K562 (cell line): ENCODE data around the gene BTBD10. TPM values are rescaled to one million over a fixed set of nuclear protein-coding genes. Genes with fewer than 3 reads are reported as not detected.

Experiments
- ATAC-seq: fragments of 200-7000 bp; cut with Tn5 transposase; 3 replicates; pipeline ENCODE4 v1.9.1; 2020; ENCODE audit warnings: moderate library complexity
- BruUV-seq: library from RNA; stranded (reverse); fragments of 400-500 nt; replicated peaks from 2 replicates; lab custom pipeline; 2021; lab: Mats Ljungman, UMichigan
- CTCF ChIA-PET: fragments of 300-600 bp; formaldehyde crosslinking; extraction: SDS; loops from one replicate; lab custom pipeline; 2021; ENCODE audit warnings: low intra/inter-chr PET ratio; lab: Yijun Ruan, JAX
- POLR2A ChIA-PET: fragments of 300-600, 350-650 bp; sonication (Branson Sonifier 250); formaldehyde crosslinking; extraction: SDS; loops from one replicate; lab custom pipeline; 2021; ENCODE audit warnings: antibody characterized with exemption, inconsistent platforms; lab: Yijun Ruan, JAX
- DNase-seq, 4 experiments: peaks; one replicate each; pipeline versions ENCODE4 v3.0.0 to v3.0.0-alpha.2; 2011 to 2018; ENCODE audit warnings: low spot score in 3 of 4, mixed read lengths in 3 of 4; ENCODE audit errors: extremely low read depth in 1 of 4
- FAIRE-seq: peaks from 2 replicates; lab custom pipeline; 2011; peaks lifted over from hg19 to GRCh38; lab: Jason Lieb, UNC
- H2AFZ ChIP-seq: 2 replicates; pipeline ENCODE4 v1.6.0; 2011; ENCODE audit warnings: low read depth, low read length, control low read depth, inconsistent platforms
- H3K27ac ChIP-seq: fragments of 200-600 bp; 3 replicates; pipeline ENCODE4 v1.8.0; 2011; ENCODE audit warnings: low read depth, mild to moderate bottlenecking, control low read depth, inconsistent platforms, low read length, moderate library complexity, mixed read lengths; ENCODE audit errors: extremely low read depth
- H3K27me3 ChIP-seq, 2 experiments: fragments of 300-600 bp in 1 of 2; 2 replicates in 1 of 2; 3 replicates in 1 of 2; pipeline versions ENCODE4 v1.6.0 to v1.8.0; 2011; ENCODE audit warnings: inconsistent platforms in 2 of 2, low read length in 2 of 2, mild to moderate bottlenecking in 1 of 2, mixed read lengths in 1 of 2, moderate library complexity in 1 of 2; ENCODE audit not compliant: control insufficient read depth in 2 of 2, insufficient read depth in 2 of 2
- H3K36me3 ChIP-seq: fragments of 300-600 bp; 3 replicates; pipeline ENCODE4 v1.8.0; 2011; ENCODE audit warnings: mild to moderate bottlenecking, low read length, inconsistent platforms; ENCODE audit not compliant: control insufficient read depth, insufficient read depth
- H3K4me1 ChIP-seq, 2 experiments: fragments of 200-600 bp in 1 of 2; replicated peaks in 1 of 2; 2 replicates in 1 of 2; 3 replicates in 1 of 2; pipeline versions ENCODE4 v1.5.1 to v1.8.0; 2011; ENCODE audit warnings: inconsistent platforms in 2 of 2, low read length in 2 of 2, mild to moderate bottlenecking in 1 of 2, mixed read lengths in 1 of 2, moderate library complexity in 1 of 2; ENCODE audit not compliant: control insufficient read depth in 2 of 2, insufficient read depth in 2 of 2
- H3K4me2 ChIP-seq: 2 replicates; pipeline ENCODE4 v1.6.1; 2011; ENCODE audit warnings: low read length, control low read depth, inconsistent platforms, mixed read lengths; ENCODE audit not compliant: insufficient read depth
- H3K4me3 ChIP-seq: fragments of 200-600 bp; sonication (generic), shearing (Covaris generic); 2 replicates; pipeline ENCODE4 v1.5.1; 2016; ENCODE audit warnings: control low read depth, inconsistent platforms
- H3K79me2 ChIP-seq: fragments of 200-600 bp; 3 replicates; pipeline ENCODE4 v1.8.0; 2011; ENCODE audit warnings: low read length, inconsistent platforms; ENCODE audit not compliant: control insufficient read depth, insufficient read depth
- H3K9ac ChIP-seq, 2 experiments: 2 replicates each; pipeline versions ENCODE4 v1.6.0 to v1.6.1; 2011; ENCODE audit warnings: low read depth in 2 of 2, low read length in 2 of 2, control low read depth in 1 of 2, inconsistent platforms in 1 of 2, mild to moderate bottlenecking in 1 of 2, mixed read lengths in 1 of 2; ENCODE audit not compliant: insufficient read depth in 1 of 2
- H3K9me1 ChIP-seq: one replicate; pipeline ENCODE4 v1.6.0; 2011; ENCODE audit warnings: inconsistent platforms, mild to moderate bottlenecking, low read length, moderate library complexity; ENCODE audit not compliant: control insufficient read depth, insufficient read depth
- H3K9me3 ChIP-seq: replicated peaks from 2 replicates; pipeline ENCODE4 v1.5.1; 2011; ENCODE audit warnings: low read depth, low read length, inconsistent platforms; ENCODE audit not compliant: control insufficient read depth, insufficient read depth
- H4K20me1 ChIP-seq: replicated peaks from 2 replicates; pipeline ENCODE4 v1.6.1; 2011; ENCODE audit warnings: low read length, inconsistent platforms, mixed read lengths; ENCODE audit not compliant: control insufficient read depth, insufficient read depth
- ERF ChIP-seq: fragments of 450-650 bp; formaldehyde crosslinking; IDR thresholded peaks from 2 replicates; pipeline ENCODE4 v1.4.0; 2020; ENCODE audit warnings: mild to moderate bottlenecking, mixed read lengths
- MIER1 ChIP-seq: fragments of 450-650 bp; IDR thresholded peaks from 2 replicates; pipeline ENCODE4 v1.6.1; 2016; ENCODE audit warnings: antibody characterized with exemption, mild to moderate bottlenecking, low read depth
- SREBF2 ChIP-seq: sonication (generic); formaldehyde crosslinking; IDR thresholded peaks from 2 replicates; pipeline ENCODE4 v1.4.0; 2020; ENCODE audit warnings: mild to moderate bottlenecking, missing genetic modification reagents
- U2AF1 ChIP-seq: fragments of 200-400 bp; formaldehyde crosslinking; optimal IDR thresholded peaks from 2 replicates; pipeline ENCODE3; 2017; ENCODE audit warnings: mild to moderate bottlenecking, low read depth, low read length, moderate library complexity
- ZNF507 ChIP-seq: conservative IDR thresholded peaks from 2 replicates; pipeline ENCODE4 v1.6.1; 2017; ENCODE audit warnings: missing genetic modification characterization, missing compliant biosample characterization
- ZNF766 ChIP-seq: fragments of 200-800 bp; sonication (Bioruptor generic); conservative IDR thresholded peaks from 2 replicates; pipeline ENCODE4 v1.6.1; 2016; ENCODE audit warnings: missing genetic modification characterization, missing compliant biosample characterization
- WGBS: fragments of 100-300 bp; shearing (Covaris generic); methylation state at CpG from one replicate; pipeline ENCODE4 v1.1.6; 2016; ENCODE audit warnings: low coverage, mixed read lengths; ENCODE audit not compliant: insufficient coverage; ENCODE audit errors: missing lambda C conversion rate; 5-methylcytosine and 5-hydroxymethylcytosine counted together
- in situ Hi-C: fragments of 300-500 bp; cut with MboI; formaldehyde crosslinking; loops from 4 replicates; pipeline ENCODE4 v1.15.0; 2018; ENCODE audit warnings: inconsistent platforms, mixed read lengths
- intact Hi-C: fragments of 100-400 bp; cut with micrococcal nuclease; formaldehyde crosslinking; loops from 2 replicates; pipeline ENCODE4 v1.14.2; 2022
- polyA plus RNA-seq, 8 experiments: library from polyadenylated mRNA; depleted of rRNA in 4 of 8; stranded (reverse) in 5 of 8; unstranded in 3 of 8; fragments of >200 nt; fragmentation: Nextera tagmentation in 2 of 8; fragmentation: Illumina TruSeq in 1 of 8; extraction: Ambion mirVana in 2 of 8; extraction: Trizol in 1 of 8; gene quantifications; 2 replicates each; pipeline versions ENCODE4 v1.2.1 to v1.2.3, GENCODE V29; 2011 to 2014; ENCODE audit warnings: inconsistent platforms in 1 of 8, missing spikeins in 1 of 8
- total RNA-seq, 7 experiments: library from RNA; depleted of rRNA in 6 of 7; stranded (reverse); fragments of >200 nt in 6 of 7; fragmentation: Illumina TruSeq in 2 of 7; extraction: Trizol in 2 of 7; gene quantifications; 2 replicates each; pipeline versions ENCODE4 v1.2.1 to v1.2.3, GENCODE V29; 2011 to 2021; ENCODE audit warnings: low replicate concordance in 1 of 7
- TF ChIP-seq, protein P1 (sequence below): fragments of 450-650 bp; IDR thresholded peaks from 2 replicates; pipeline ENCODE4 v1.6.1; 2016; ENCODE audit warnings: borderline replicate concordance
- TF ChIP-seq, protein P2 (sequence below): fragments of 450-650 bp; IDR thresholded peaks from 2 replicates; pipeline ENCODE4 v1.6.1; 2016; ENCODE audit warnings: mild to moderate bottlenecking, moderate library complexity

BTBD10 gene
- total and polyA plus RNA-seq, 9 of the 15 experiments (the other 6 are each of a cell fraction or from before 2014, with no cell fraction given), result 11.6 to 22.8 (median 16.3) TPM

DNA sequence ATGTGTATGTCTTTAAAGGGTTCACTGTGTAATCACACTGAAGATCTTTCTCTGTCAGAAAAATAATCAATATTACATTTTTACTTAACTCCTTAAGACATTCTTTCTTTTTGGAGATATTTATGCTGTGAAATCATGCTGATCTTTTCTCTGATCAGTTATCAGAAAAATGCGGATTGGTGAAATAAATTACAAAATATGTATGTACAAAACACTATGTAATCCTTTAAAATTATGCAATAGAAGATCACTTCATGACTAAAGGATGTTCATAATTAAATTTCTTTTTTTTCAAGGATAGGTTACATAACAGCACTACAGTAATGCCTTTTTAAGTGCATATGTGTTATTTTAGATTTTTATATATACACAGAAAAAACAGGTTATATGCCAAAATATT lies 24.7 kb downstream of the BTBD10 start:
- Histone ChIP-seq H3K27ac (no peak overlapping the region), H3K9me1 (no peaks in the 10 kb centered on the region), H3K9me3 (no peaks in the 10 kb centered on the region), H4K20me1 (no peaks in the 10 kb centered on the region), H3K36me3 (no peaks in the 10 kb centered on the region), H3K27me3 (no peaks in the 10 kb centered on the region), H2AFZ (no peak overlapping the region), H3K4me1 (no peaks in the 10 kb centered on the region), H3K9ac (no peak overlapping the region), H3K4me3 (no peak overlapping the region), H3K4me2 (no peak overlapping the region), H3K79me2 (no peaks in the 10 kb centered on the region)
- intact Hi-C loops (no loop called here), in situ Hi-C loops (no loop called here)
- WGBS, result 57% methylated on average over 1 of the region's 1 CpG
- no peak for FAIRE-seq
- BruUV-seq, result no TSS peak
- no peak for DNase-seq
- ChIA-PET POLR2A (interaction anchor here (0.7 kb wide), 1 partner anchor 514 kb away, joined by 3 read pairs; no protein-coding TSS in a partner anchor), CTCF (no interaction called here)
- ATAC-seq, result no peak
- TF ChIP-seq ZNF507 (no peak), MIER1 (no peak), ZNF766 (no peak), ERF (CRISPR knock-in tag) (no peak), U2AF1 (no peak), SREBF2 (CRISPR knock-in tag) (no peak)
- TF ChIP-seq, protein P1, sequence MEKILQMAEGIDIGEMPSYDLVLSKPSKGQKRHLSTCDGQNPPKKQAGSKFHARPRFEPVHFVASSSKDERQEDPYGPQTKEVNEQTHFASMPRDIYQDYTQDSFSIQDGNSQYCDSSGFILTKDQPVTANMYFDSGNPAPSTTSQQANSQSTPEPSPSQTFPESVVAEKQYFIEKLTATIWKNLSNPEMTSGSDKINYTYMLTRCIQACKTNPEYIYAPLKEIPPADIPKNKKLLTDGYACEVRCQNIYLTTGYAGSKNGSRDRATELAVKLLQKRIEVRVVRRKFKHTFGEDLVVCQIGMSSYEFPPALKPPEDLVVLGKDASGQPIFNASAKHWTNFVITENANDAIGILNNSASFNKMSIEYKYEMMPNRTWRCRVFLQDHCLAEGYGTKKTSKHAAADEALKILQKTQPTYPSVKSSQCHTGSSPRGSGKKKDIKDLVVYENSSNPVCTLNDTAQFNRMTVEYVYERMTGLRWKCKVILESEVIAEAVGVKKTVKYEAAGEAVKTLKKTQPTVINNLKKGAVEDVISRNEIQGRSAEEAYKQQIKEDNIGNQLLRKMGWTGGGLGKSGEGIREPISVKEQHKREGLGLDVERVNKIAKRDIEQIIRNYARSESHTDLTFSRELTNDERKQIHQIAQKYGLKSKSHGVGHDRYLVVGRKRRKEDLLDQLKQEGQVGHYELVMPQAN, result no peak
- TF ChIP-seq, protein P2, sequence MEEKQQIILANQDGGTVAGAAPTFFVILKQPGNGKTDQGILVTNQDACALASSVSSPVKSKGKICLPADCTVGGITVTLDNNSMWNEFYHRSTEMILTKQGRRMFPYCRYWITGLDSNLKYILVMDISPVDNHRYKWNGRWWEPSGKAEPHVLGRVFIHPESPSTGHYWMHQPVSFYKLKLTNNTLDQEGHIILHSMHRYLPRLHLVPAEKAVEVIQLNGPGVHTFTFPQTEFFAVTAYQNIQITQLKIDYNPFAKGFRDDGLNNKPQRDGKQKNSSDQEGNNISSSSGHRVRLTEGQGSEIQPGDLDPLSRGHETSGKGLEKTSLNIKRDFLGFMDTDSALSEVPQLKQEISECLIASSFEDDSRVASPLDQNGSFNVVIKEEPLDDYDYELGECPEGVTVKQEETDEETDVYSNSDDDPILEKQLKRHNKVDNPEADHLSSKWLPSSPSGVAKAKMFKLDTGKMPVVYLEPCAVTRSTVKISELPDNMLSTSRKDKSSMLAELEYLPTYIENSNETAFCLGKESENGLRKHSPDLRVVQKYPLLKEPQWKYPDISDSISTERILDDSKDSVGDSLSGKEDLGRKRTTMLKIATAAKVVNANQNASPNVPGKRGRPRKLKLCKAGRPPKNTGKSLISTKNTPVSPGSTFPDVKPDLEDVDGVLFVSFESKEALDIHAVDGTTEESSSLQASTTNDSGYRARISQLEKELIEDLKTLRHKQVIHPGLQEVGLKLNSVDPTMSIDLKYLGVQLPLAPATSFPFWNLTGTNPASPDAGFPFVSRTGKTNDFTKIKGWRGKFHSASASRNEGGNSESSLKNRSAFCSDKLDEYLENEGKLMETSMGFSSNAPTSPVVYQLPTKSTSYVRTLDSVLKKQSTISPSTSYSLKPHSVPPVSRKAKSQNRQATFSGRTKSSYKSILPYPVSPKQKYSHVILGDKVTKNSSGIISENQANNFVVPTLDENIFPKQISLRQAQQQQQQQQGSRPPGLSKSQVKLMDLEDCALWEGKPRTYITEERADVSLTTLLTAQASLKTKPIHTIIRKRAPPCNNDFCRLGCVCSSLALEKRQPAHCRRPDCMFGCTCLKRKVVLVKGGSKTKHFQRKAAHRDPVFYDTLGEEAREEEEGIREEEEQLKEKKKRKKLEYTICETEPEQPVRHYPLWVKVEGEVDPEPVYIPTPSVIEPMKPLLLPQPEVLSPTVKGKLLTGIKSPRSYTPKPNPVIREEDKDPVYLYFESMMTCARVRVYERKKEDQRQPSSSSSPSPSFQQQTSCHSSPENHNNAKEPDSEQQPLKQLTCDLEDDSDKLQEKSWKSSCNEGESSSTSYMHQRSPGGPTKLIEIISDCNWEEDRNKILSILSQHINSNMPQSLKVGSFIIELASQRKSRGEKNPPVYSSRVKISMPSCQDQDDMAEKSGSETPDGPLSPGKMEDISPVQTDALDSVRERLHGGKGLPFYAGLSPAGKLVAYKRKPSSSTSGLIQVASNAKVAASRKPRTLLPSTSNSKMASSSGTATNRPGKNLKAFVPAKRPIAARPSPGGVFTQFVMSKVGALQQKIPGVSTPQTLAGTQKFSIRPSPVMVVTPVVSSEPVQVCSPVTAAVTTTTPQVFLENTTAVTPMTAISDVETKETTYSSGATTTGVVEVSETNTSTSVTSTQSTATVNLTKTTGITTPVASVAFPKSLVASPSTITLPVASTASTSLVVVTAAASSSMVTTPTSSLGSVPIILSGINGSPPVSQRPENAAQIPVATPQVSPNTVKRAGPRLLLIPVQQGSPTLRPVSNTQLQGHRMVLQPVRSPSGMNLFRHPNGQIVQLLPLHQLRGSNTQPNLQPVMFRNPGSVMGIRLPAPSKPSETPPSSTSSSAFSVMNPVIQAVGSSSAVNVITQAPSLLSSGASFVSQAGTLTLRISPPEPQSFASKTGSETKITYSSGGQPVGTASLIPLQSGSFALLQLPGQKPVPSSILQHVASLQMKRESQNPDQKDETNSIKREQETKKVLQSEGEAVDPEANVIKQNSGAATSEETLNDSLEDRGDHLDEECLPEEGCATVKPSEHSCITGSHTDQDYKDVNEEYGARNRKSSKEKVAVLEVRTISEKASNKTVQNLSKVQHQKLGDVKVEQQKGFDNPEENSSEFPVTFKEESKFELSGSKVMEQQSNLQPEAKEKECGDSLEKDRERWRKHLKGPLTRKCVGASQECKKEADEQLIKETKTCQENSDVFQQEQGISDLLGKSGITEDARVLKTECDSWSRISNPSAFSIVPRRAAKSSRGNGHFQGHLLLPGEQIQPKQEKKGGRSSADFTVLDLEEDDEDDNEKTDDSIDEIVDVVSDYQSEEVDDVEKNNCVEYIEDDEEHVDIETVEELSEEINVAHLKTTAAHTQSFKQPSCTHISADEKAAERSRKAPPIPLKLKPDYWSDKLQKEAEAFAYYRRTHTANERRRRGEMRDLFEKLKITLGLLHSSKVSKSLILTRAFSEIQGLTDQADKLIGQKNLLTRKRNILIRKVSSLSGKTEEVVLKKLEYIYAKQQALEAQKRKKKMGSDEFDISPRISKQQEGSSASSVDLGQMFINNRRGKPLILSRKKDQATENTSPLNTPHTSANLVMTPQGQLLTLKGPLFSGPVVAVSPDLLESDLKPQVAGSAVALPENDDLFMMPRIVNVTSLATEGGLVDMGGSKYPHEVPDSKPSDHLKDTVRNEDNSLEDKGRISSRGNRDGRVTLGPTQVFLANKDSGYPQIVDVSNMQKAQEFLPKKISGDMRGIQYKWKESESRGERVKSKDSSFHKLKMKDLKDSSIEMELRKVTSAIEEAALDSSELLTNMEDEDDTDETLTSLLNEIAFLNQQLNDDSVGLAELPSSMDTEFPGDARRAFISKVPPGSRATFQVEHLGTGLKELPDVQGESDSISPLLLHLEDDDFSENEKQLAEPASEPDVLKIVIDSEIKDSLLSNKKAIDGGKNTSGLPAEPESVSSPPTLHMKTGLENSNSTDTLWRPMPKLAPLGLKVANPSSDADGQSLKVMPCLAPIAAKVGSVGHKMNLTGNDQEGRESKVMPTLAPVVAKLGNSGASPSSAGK, result no peak
